MM.1S (cell line): Measurements from ENCODE around the gene SNRNP40.
A peak's percentile ranks its signal among the peaks of the same experiment; 100 is the strongest.

ENCODE experiments used
- DNase-seq: peaks from one replicate; pipeline ENCODE4 v3.0.0-alpha.2; 2015
- H2AFZ ChIP-seq: fragments of 300-600 bp; sonication (generic); 2 replicates; pipeline ENCODE4 v1.6.0; 2016; ENCODE audit warnings: antibody characterized with exemption, low read length
- H3F3A ChIP-seq: fragments of 300-600 bp; sonication (generic); 2 replicates; pipeline ENCODE4 v1.6.1; 2016; ENCODE audit warnings: mild to moderate bottlenecking, antibody characterized with exemption, low read length, moderate library complexity, mixed read lengths; ENCODE audit not compliant: insufficient read depth
- H3K27ac ChIP-seq: fragments of 300-600 bp; sonication (generic); 2 replicates; pipeline ENCODE4 v1.5.1; 2016; ENCODE audit warnings: mild to moderate bottlenecking, low read length
- H3K27me3 ChIP-seq: fragments of 300-600 bp; sonication (generic); replicated peaks from 2 replicates; pipeline ENCODE4 v1.6.0; 2016; ENCODE audit warnings: low read length; ENCODE audit not compliant: insufficient read depth
- H3K36me3 ChIP-seq: fragments of 300-600 bp; sonication (generic); replicated peaks from 2 replicates; pipeline ENCODE4 v1.6.1; 2016; ENCODE audit warnings: mild to moderate bottlenecking, low read length, mixed read lengths; ENCODE audit not compliant: insufficient read depth
- H3K4me1 ChIP-seq: fragments of 300-600 bp; sonication (generic); 2 replicates; pipeline ENCODE4 v1.6.1; 2016; ENCODE audit warnings: low read length, mixed read lengths
- H3K4me2 ChIP-seq: fragments of 300-600 bp; sonication (generic); 2 replicates; pipeline ENCODE4 v1.6.0; 2016; ENCODE audit warnings: low read depth, low read length
- H3K4me3 ChIP-seq: fragments of 300-600 bp; sonication (generic); 2 replicates; pipeline ENCODE4 v1.5.1; 2016; ENCODE audit warnings: low read length, mixed read lengths
- H3K79me2 ChIP-seq: fragments of 300-600 bp; sonication (generic); 2 replicates; pipeline ENCODE4 v1.6.1; 2016; ENCODE audit warnings: mixed run types, low read length, mixed read lengths
- H3K9ac ChIP-seq: fragments of 300-600 bp; sonication (generic); 2 replicates; pipeline ENCODE4 v1.6.1; 2016; ENCODE audit warnings: low read length, mixed read lengths
- H3K9me2 ChIP-seq: fragments of 300-600 bp; sonication (generic); replicated peaks from 2 replicates; pipeline ENCODE4 v1.6.1; 2016; ENCODE audit warnings: mild to moderate bottlenecking, low read length, mixed read lengths; ENCODE audit not compliant: insufficient read depth
- H3K9me3 ChIP-seq: fragments of 300-600 bp; sonication (generic); replicated peaks from 2 replicates; pipeline ENCODE4 v1.6.1; 2016; ENCODE audit warnings: mild to moderate bottlenecking, low read length, mixed read lengths; ENCODE audit not compliant: insufficient read depth
- H4K20me1 ChIP-seq: fragments of 300-600 bp; sonication (generic); 2 replicates; pipeline ENCODE4 v1.6.1; 2016; ENCODE audit warnings: mild to moderate bottlenecking, low read length, moderate library complexity, mixed read lengths; ENCODE audit not compliant: insufficient read depth
- CTCF ChIP-seq: fragments of 300-600 bp; sonication (generic); IDR thresholded peaks from 2 replicates; pipeline ENCODE4 v1.5.1; 2016; ENCODE audit warnings: antibody characterized with exemption, low read length, mixed read lengths
- EZH2 ChIP-seq: fragments of 300-600 bp; sonication (generic); optimal IDR thresholded peaks from 2 replicates; pipeline ENCODE3; 2017; ENCODE audit warnings: low read depth, mild to moderate bottlenecking, antibody characterized with exemption, low read length, mixed read lengths
- EZH2phosphoT487 ChIP-seq: fragments of 300-600 bp; sonication (generic); IDR thresholded peaks from 2 replicates; pipeline ENCODE4 v1.6.1; 2018; ENCODE audit warnings: antibody characterized with exemption, low read length

The SNRNP40 gene

DNA sequence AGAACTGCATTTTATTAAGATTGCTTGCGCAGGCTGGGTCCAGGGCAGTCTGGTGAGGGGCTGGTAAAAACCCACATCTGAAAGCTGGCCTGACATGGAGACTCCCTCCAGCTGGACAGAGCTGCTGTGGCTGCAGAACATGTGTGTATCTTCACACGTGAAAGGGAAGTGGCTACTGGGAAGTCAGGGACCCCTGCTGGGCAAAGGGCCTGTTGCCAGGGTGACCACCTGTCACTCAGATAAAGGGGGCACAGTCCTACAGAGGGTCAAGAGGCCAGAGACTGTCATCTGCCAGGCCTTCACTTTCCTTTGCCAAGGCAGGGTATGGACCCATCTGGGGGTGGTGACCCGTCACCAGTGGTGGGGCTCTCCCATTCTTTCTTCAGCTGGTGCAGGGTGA, 74.4 kb downstream of the SNRNP40 start:
- H3K27me3 ChIP-seq, result peaks cover 7% of the 10 kb centered on the region; the same call in 1 of the 2 replicates
- H3K79me2 ChIP-seq, result no peaks in the 10 kb centered on the region
- no peak overlapping the region for H3K4me3 ChIP-seq
- no peak for DNase-seq
- H3K4me1 ChIP-seq, result no peaks in the 10 kb centered on the region
- no peak overlapping the region for H3K9ac ChIP-seq
- no peaks in the 10 kb centered on the region for H3F3A ChIP-seq
- H3K9me2 ChIP-seq, result no peaks in the 10 kb centered on the region
- H2AFZ ChIP-seq, result no peak overlapping the region
- no peak for TF ChIP-seq CTCF
- TF ChIP-seq EZH2, result no peak
- TF ChIP-seq EZH2phosphoT487, result no peak
- no peak overlapping the region for H3K4me2 ChIP-seq
- no peak overlapping the region for H3K27ac ChIP-seq
- no peaks in the 10 kb centered on the region for H4K20me1 ChIP-seq
- no peaks in the 10 kb centered on the region for H3K9me3 ChIP-seq
- H3K36me3 ChIP-seq, result no peaks in the 10 kb centered on the region

- no peak overlapping the region for H3K4me2 ChIP-seq
- H3K27me3 ChIP-seq, result peaks cover 7% of the 10 kb centered on the region; the same call in 1 of the 2 replicates
- H4K20me1 ChIP-seq, result no peaks in the 10 kb centered on the region
- H3K9me3 ChIP-seq, result no peaks in the 10 kb centered on the region
- H3K79me2 ChIP-seq, result no peaks in the 10 kb centered on the region
- H3K9me2 ChIP-seq, result no peaks in the 10 kb centered on the region
- TF ChIP-seq EZH2, result no peak
- no peak for TF ChIP-seq CTCF
- no peaks in the 10 kb centered on the region for H3F3A ChIP-seq
- no peak overlapping the region for H3K27ac ChIP-seq
- DNase-seq, result peak; percentile 51
- no peak overlapping the region for H3K4me3 ChIP-seq
- no peaks in the 10 kb centered on the region for H3K36me3 ChIP-seq
- no peak overlapping the region for H2AFZ ChIP-seq
- H3K9ac ChIP-seq, result no peak overlapping the region
- no peaks in the 10 kb centered on the region for H3K4me1 ChIP-seq
Observed at GRCh38 chr1:31221072-31221471, 75.5 kb downstream of the SNRNP40 start.

GRCh38 chr1:31219489-31219888, 77.1 kb downstream of the SNRNP40 start:
- Histone ChIP-seq H3K27me3 (peaks cover 7% of the 10 kb centered on the region; the same call in 1 of the 2 replicates), H3K4me2 (no peak overlapping the region), H3K9me3 (no peaks in the 10 kb centered on the region), H4K20me1 (no peaks in the 10 kb centered on the region), H3K79me2 (no peaks in the 10 kb centered on the region), H3K9ac (no peak overlapping the region), H3K4me3 (no peak overlapping the region), H3K9me2 (no peaks in the 10 kb centered on the region), H3K27ac (no peak overlapping the region), H3K4me1 (no peaks in the 10 kb centered on the region), H2AFZ (no peak overlapping the region), H3F3A (no peaks in the 10 kb centered on the region), H3K36me3 (no peaks in the 10 kb centered on the region)
- DNase-seq, result no peak
- TF ChIP-seq CTCF, result no peak
- TF ChIP-seq EZH2, result no peak
- no peak for TF ChIP-seq EZH2phosphoT487
